Adrenal gland (tissue), 5 donors: Measurements from ENCODE around the gene C1orf226.

ENCODE experiments used
- POLR2A ChIP-seq, 2 donors: fragments of 450-650 bp; IDR thresholded peaks; one replicate each; pipeline ENCODE4 v1.6.1; 2017; ENCODE audit warnings: antibody characterized with exemption in 2 of 2, mild to moderate bottlenecking in 2 of 2, moderate library complexity in 1 of 2
- TF ChIP-seq, protein P1 (sequence below), 6 experiments: fragments of 450-650 bp in 4 of 6; fragments of 200-600 bp in 2 of 6; sonication (generic) in 1 of 6; IDR thresholded peaks; 1 replicate in 5 of 6; 2 replicates in 1 of 6; pipeline versions ENCODE4 v1.5.1 to v1.8.0; 2016 to 2021; ENCODE audit warnings: antibody characterized with exemption in 6 of 6, mild to moderate bottlenecking in 2 of 6, moderate library complexity in 1 of 6
- donor health status: DM: no; HTN: no; CAD: no.

DNA sequence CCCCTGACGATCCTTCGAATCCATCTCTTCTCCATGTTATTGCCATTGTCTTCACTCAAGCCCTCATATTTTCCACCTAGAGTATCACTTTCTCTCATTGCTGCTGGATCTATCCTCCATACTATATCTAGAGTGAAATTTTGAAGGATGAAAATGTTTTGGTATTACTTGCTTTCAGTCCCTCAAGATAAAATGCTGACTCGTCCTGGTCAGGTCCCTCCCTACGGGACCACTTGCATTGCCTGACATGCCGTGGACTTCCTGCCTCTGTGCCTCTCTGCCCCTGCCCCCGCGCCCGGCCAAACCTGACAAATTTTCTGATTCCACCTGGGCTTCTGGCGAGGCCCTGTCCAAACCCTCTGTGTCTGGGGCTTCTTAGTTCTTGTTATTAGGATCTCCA, 28.4 kb upstream of the C1orf226 start:
- TF ChIP-seq, protein P1, sequence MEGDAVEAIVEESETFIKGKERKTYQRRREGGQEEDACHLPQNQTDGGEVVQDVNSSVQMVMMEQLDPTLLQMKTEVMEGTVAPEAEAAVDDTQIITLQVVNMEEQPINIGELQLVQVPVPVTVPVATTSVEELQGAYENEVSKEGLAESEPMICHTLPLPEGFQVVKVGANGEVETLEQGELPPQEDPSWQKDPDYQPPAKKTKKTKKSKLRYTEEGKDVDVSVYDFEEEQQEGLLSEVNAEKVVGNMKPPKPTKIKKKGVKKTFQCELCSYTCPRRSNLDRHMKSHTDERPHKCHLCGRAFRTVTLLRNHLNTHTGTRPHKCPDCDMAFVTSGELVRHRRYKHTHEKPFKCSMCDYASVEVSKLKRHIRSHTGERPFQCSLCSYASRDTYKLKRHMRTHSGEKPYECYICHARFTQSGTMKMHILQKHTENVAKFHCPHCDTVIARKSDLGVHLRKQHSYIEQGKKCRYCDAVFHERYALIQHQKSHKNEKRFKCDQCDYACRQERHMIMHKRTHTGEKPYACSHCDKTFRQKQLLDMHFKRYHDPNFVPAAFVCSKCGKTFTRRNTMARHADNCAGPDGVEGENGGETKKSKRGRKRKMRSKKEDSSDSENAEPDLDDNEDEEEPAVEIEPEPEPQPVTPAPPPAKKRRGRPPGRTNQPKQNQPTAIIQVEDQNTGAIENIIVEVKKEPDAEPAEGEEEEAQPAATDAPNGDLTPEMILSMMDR (IDR thresholded peaks at IDR 0.05): no peak
- TF ChIP-seq POLR2A (IDR thresholded peaks at IDR 0.05): no peak
